ENCODE measurements around the gene MANSC1.

GRCh38 chr12:12336049-12336411 is 14.0 kb downstream of the MANSC1 start:
- no peak for TF ChIP-seq CTCF (IDR thresholded peaks at IDR 0.05)
- TF ChIP-seq POLR2A (IDR thresholded peaks at IDR 0.05) = no peak

Data from vagina (tissue), 2 donors.